Liver (tissue), 9 donors: ENCODE results near the gene SFPQ. TPM values are rescaled to one million over a fixed set of nuclear protein-coding genes. Genes with fewer than 3 reads are reported as not detected.
"Not testable (repeated sequence)": the region's sequence is repeated elsewhere in the genome, so short reads cannot be mapped to it uniquely, and the experiment has no call there.

Source experiments
- DNase-seq: peaks from one replicate; pipeline ENCODE4 v3.0.0-alpha.2; 2017; ENCODE audit warnings: low spot score
- H3K27ac ChIP-seq, 2 donors: one replicate each; pipeline ENCODE4 v1.7.0; 2013; ENCODE audit warnings: inconsistent platforms in 2 of 2, low read length in 2 of 2, control low read depth in 1 of 2, low read depth in 1 of 2, mild to moderate bottlenecking in 1 of 2
- H3K27me3 ChIP-seq, 4 donors: one replicate each; pipeline versions ENCODE4 v1.6.1 to v1.7.0; 2013; ENCODE audit warnings: low read length in 3 of 4, inconsistent platforms in 1 of 4, mild to moderate bottlenecking in 1 of 4, moderate library complexity in 1 of 4; ENCODE audit not compliant: control insufficient read depth in 4 of 4, insufficient read depth in 4 of 4
- H3K36me3 ChIP-seq, 4 donors: one replicate each; pipeline versions ENCODE4 v1.6.1 to v1.7.0; 2013; ENCODE audit warnings: low read length in 3 of 4, mild to moderate bottlenecking in 3 of 4, low read depth in 1 of 4, moderate library complexity in 1 of 4; ENCODE audit not compliant: control insufficient read depth in 4 of 4, insufficient read depth in 3 of 4
- H3K4me1 ChIP-seq, 4 donors: one replicate each; pipeline versions ENCODE4 v1.6.1 to v1.7.0; 2013; ENCODE audit warnings: low read length in 3 of 4, mild to moderate bottlenecking in 3 of 4, moderate library complexity in 1 of 4; ENCODE audit not compliant: control insufficient read depth in 4 of 4, insufficient read depth in 4 of 4
- H3K4me3 ChIP-seq, 3 donors: one replicate each; pipeline versions ENCODE4 v1.6.1 to v1.7.0; 2013; ENCODE audit warnings: low read length in 3 of 3, control low read depth in 1 of 3, low read depth in 1 of 3, mild to moderate bottlenecking in 1 of 3
- H3K9ac ChIP-seq, 2 donors: one replicate each; pipeline ENCODE4 v1.7.0; 2013; ENCODE audit warnings: low read length in 2 of 2, mild to moderate bottlenecking in 2 of 2, moderate library complexity in 2 of 2, control low read depth in 1 of 2, low read depth in 1 of 2
- H3K9me3 ChIP-seq, 4 donors: one replicate each; pipeline versions ENCODE4 v1.6.1 to v1.7.0; 2013; ENCODE audit warnings: low read length in 3 of 4; ENCODE audit not compliant: control insufficient read depth in 4 of 4
- ATF3 ChIP-seq: IDR thresholded peaks from 2 replicates; pipeline ENCODE4 v1.6.1; 2016; ENCODE audit warnings: antibody characterized with exemption
- CTCF ChIP-seq: fragments of 150-350 bp; IDR thresholded peaks from 2 replicates; pipeline ENCODE4 v1.5.1; 2017; ENCODE audit warnings: improper control_type of control experiment, low read depth, low read length; ENCODE audit not compliant: missing input control
- EGR1 ChIP-seq, 2 donors: IDR thresholded peaks; 2 replicates each; pipeline ENCODE4 v1.6.1; 2016 to 2018; ENCODE audit warnings: antibody characterized with exemption in 2 of 2, low read depth in 2 of 2
- FOXA1 ChIP-seq: IDR thresholded peaks from 2 replicates; pipeline ENCODE4 v1.6.1; 2016; ENCODE audit warnings: antibody characterized with exemption
- FOXA2 ChIP-seq: IDR thresholded peaks from 2 replicates; pipeline ENCODE4 v1.6.1; 2016; ENCODE audit warnings: antibody characterized with exemption
- GABPA ChIP-seq, 2 donors: IDR thresholded peaks in 1 of 2; conservative IDR thresholded peaks in 1 of 2; 2 replicates each; pipeline ENCODE4 v1.6.1; 2016; ENCODE audit warnings: antibody characterized with exemption in 2 of 2, mild to moderate bottlenecking in 1 of 2, moderate library complexity in 1 of 2
- HNF4A ChIP-seq, 2 donors: conservative IDR thresholded peaks; 2 replicates each; pipeline ENCODE4 v1.6.1; 2016; ENCODE audit warnings: antibody characterized with exemption in 2 of 2, mild to moderate bottlenecking in 2 of 2
- HNF4G ChIP-seq: IDR thresholded peaks from 2 replicates; pipeline ENCODE4 v1.6.1; 2016; ENCODE audit warnings: antibody characterized with exemption
- JUND ChIP-seq, 2 donors: IDR thresholded peaks; 2 replicates each; pipeline ENCODE4 v1.6.1; 2016; ENCODE audit warnings: antibody characterized with exemption in 2 of 2
- MAX ChIP-seq: IDR thresholded peaks from 2 replicates; pipeline ENCODE4 v1.6.1; 2016; ENCODE audit warnings: antibody characterized with exemption
- NR2F2 ChIP-seq: IDR thresholded peaks from 2 replicates; pipeline ENCODE4 v1.6.1; 2016; ENCODE audit warnings: antibody characterized with exemption
- RAD21 ChIP-seq, 2 donors: IDR thresholded peaks; 2 replicates each; pipeline ENCODE4 v1.6.1; 2016; ENCODE audit warnings: antibody characterized with exemption in 2 of 2, mild to moderate bottlenecking in 2 of 2
- REST ChIP-seq: IDR thresholded peaks from 2 replicates; pipeline ENCODE4 v1.6.1; 2016; ENCODE audit warnings: antibody characterized with exemption, mild to moderate bottlenecking
- RXRA ChIP-seq, 2 donors: IDR thresholded peaks; 2 replicates each; pipeline ENCODE4 v1.6.1; 2017 to 2018; ENCODE audit warnings: antibody characterized with exemption in 2 of 2, mild to moderate bottlenecking in 1 of 2
- SP1 ChIP-seq: IDR thresholded peaks from 2 replicates; pipeline ENCODE4 v1.6.1; 2018; ENCODE audit warnings: antibody characterized with exemption, mild to moderate bottlenecking
- TAF1 ChIP-seq: conservative IDR thresholded peaks from 2 replicates; pipeline ENCODE4 v1.6.1; 2016; ENCODE audit warnings: antibody characterized with exemption, mild to moderate bottlenecking
- YY1 ChIP-seq: IDR thresholded peaks from 2 replicates; pipeline ENCODE4 v1.6.1; 2016; ENCODE audit warnings: antibody characterized with exemption, mild to moderate bottlenecking
- ZBTB33 ChIP-seq: IDR thresholded peaks from 2 replicates; pipeline ENCODE4 v1.6.1; 2016; ENCODE audit warnings: antibody characterized with exemption
- WGBS: extraction: QIAGEN DNeasy Blood & Tissue Kit; methylation state at CpG from one replicate; pipeline ENCODE4 v1.1.7; 2013; 5-methylcytosine and 5-hydroxymethylcytosine counted together
- polyA plus RNA-seq, 2 donors: library from polyadenylated mRNA; stranded (reverse) in 1 of 2; unstranded in 1 of 2; fragments of 200-250 nt in 1 of 2; fragments of >200 nt in 1 of 2; fragmentation: Nextera tagmentation in 1 of 2; extraction: Ambion mirVana in 1 of 2; gene quantifications; one replicate each; pipeline versions ENCODE4 v1.2.1 to v1.2.3, GENCODE V29; 2013 to 2015
- total RNA-seq, 2 donors: library from RNA; depleted of rRNA; stranded (reverse); fragments of >200 nt; gene quantifications; one replicate each; pipeline ENCODE4 v1.2.3, GENCODE V29; 2014
- donor health status: healthy.
- donor health status: healthy.
- donor health status: healthy.
- donor health status: healthy.
- donor health status: healthy.

Gene SFPQ
- total and polyA plus RNA-seq, 4 donors = 29.7 to 173 (median 66.2) TPM

- Histone ChIP-seq H3K27ac (no peak overlapping the region), H3K9me3 (no peaks in the 10 kb centered on the region), H3K36me3 (no peaks in the 10 kb centered on the region), H3K4me1 (no peaks in the 10 kb centered on the region), H3K9ac (no peak overlapping the region), H3K4me3 (no peak overlapping the region), H3K27me3 (no peaks in the 10 kb centered on the region)
- no peak for TF ChIP-seq HNF4G
- no peak for TF ChIP-seq NR2F2
- TF ChIP-seq ATF3 = no peak
- no peak for TF ChIP-seq FOXA2
- no peak for TF ChIP-seq YY1
- no peak for TF ChIP-seq ZBTB33
- TF ChIP-seq REST = no peak
- no peak for TF ChIP-seq SP1
- TF ChIP-seq HNF4A (conservative IDR thresholded peaks at IDR 0.05) = no peak
- no peak for TF ChIP-seq GABPA (IDR thresholded peaks at IDR 0.05 in 1 of 2, conservative IDR thresholded peaks at IDR 0.05 in 1 of 2)
- TF ChIP-seq JUND (IDR thresholded peaks at IDR 0.05) = no peak
- TF ChIP-seq RXRA (IDR thresholded peaks at IDR 0.05) = no peak
- no peak for TF ChIP-seq EGR1 (IDR thresholded peaks at IDR 0.05; ENCODE audit: low read depth in 2 of 2)
- no peak for TF ChIP-seq FOXA1
- TF ChIP-seq MAX = no peak
- TF ChIP-seq CTCF = no peak
- no peak for TF ChIP-seq TAF1
- no peak for TF ChIP-seq RAD21 (IDR thresholded peaks at IDR 0.05)
- no peak for DNase-seq
- WGBS = 93% methylated on average over 12 of the region's 12 CpGs
Measured at GRCh38 chr1:35143737-35144508, 49.0 kb downstream of the SFPQ start.

- not testable (repeated sequence) for H3K9me3 ChIP-seq, H3K4me1 ChIP-seq, H3K4me3 ChIP-seq, H3K9ac ChIP-seq, H3K27me3 ChIP-seq, H3K27ac ChIP-seq, H3K36me3 ChIP-seq, DNase-seq
- WGBS = 94% methylated on average over 9 of the region's 9 CpGs
Measured at GRCh38 chr1:35142728-35143127, 50.2 kb downstream of the SFPQ start.

- H3K4me1 ChIP-seq, H3K36me3 ChIP-seq, H3K9me3 ChIP-seq, DNase-seq, H3K27me3 ChIP-seq, H3K4me3 ChIP-seq, H3K27ac ChIP-seq, H3K9ac ChIP-seq: not testable (repeated sequence)
Measured at GRCh38 chr1:35142294-35142693, 50.7 kb downstream of the SFPQ start.

- not testable (repeated sequence) for H3K27ac ChIP-seq, H3K27me3 ChIP-seq, H3K36me3 ChIP-seq, DNase-seq, H3K9me3 ChIP-seq, H3K9ac ChIP-seq, H3K4me3 ChIP-seq, H3K4me1 ChIP-seq
- 91% methylated on average over 5 of the region's 5 CpGs for WGBS
Measured at GRCh38 chr1:35137590-35137989, 55.4 kb downstream of the SFPQ start.
